ENCODE results near the gene TRUB1.
"Not testable (repeated sequence)": the region's sequence is repeated elsewhere in the genome, so short reads cannot be mapped to it uniquely, and the experiment has no call there.

The TRUB1 gene

DNA sequence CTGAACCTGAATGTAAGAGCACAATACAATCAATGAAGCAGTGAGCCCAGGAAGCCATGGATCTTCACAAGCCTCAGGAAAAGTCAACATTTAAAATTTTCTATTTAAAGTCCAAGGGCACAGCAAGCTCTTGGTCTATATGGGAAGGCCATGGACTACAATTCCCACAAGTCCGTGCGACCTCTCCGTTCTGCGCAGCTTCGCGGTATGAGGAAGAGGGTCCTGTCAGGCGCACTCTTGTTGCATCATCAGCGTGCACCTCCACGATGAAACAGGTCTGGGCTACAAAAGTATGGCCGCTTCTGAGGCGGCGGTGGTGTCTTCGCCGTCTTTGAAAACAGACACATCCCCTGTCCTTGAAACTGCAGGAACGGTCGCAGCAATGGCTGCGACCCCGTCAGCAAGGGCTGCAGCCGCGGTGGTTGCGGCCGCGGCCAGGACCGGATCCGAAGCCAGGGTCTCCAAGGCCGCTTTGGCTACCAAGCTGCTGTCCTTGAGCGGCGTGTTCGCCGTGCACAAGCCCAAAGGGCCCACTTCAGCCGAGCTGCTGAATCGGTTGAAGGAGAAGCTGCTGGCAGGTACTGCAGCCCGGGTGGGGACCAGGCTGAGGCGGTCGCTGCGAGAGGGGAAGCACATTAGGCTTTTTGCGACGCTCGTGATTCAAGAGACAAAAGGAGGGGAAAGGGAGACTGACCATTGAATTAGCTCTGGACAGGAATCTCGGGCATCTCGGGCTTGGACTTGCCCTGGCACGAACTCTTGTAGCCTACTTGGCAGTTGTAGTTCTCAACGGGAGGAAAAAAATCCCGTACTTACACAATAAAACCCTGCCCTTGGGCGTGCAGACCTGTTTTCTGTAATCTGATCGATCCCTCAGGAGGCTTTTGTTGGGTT lies at the start of gene TRUB1:
Gene TRUB1, plus strand, starts transcription at position 234 of the 894 bp plus-strand sequence. Its CDS starts 59 bp downstream, at position 293.
- POLR2A ChIA-PET: interaction anchor here (0.7 to 1.8 kb wide), 9 partner anchors 10 to 305 kb away, joined by 3 to 5 read pairs (median 3); no protein-coding TSS in a partner anchor
- CTCF ChIA-PET: interaction anchor here (0.6 kb wide), 1 partner anchor 109 kb away, joined by 4 read pairs; no protein-coding TSS in a partner anchor
- DNase-seq (ENCODE audit: extremely low spot score): peak; percentile 95
- TF ChIP-seq BHLHE40 (IDR thresholded peaks at IDR 0.05; ENCODE audit: borderline replicate concordance): no peak
- TF ChIP-seq SP1 (IDR thresholded peaks at IDR 0.05): no peak
- TF ChIP-seq PKNOX1 (IDR thresholded peaks at IDR 0.05): peak; percentile 65
- TF ChIP-seq ELF4 (IDR thresholded peaks at IDR 0.05): peak; percentile 78
- peak; percentile 80 for TF ChIP-seq NFRKB (IDR thresholded peaks at IDR 0.05)

DNA sequence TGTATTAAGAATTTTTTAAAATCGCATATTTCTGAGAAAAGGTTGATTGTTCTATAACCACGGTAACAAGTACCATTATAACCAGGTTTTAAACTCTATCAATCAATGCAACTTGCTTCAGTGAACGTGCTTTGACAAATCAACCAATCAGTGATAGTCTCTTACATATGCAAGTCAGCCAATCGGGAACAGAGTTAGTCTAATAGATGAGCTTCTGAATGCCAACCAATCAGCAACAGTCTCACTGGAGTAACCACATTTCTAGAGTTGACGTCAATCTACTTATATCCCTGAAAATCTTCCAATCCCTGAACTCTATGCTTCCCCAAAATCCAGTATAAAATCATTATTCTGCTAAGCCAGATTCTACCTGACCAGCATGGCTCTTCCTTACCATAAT lies 44.7 kb upstream of the TRUB1 start:
- TF ChIP-seq L3MBTL2 (conservative IDR thresholded peaks at IDR 0.05) (no peak), ZNF384 (IDR thresholded peaks at IDR 0.05) (no peak), CTBP1 (IDR thresholded peaks at IDR 0.05; ENCODE audit: borderline replicate concordance) (no peak), FOXA1 (IDR thresholded peaks at IDR 0.05) (no peak), HDGF (IDR thresholded peaks at IDR 0.05; ENCODE audit: borderline replicate concordance) (no peak), LEF1 (IDR thresholded peaks at IDR 0.05; ENCODE audit: borderline replicate concordance) (no peak), ARNT (IDR thresholded peaks at IDR 0.05) (no peak)
- POLR2A ChIA-PET: no interaction called here
- no peak for DNase-seq (ENCODE audit: extremely low spot score)
- CTCF ChIA-PET: interaction anchor here (1.0 kb wide), 1 partner anchor 14 kb away, joined by 6 read pairs; no protein-coding TSS in a partner anchor

DNA sequence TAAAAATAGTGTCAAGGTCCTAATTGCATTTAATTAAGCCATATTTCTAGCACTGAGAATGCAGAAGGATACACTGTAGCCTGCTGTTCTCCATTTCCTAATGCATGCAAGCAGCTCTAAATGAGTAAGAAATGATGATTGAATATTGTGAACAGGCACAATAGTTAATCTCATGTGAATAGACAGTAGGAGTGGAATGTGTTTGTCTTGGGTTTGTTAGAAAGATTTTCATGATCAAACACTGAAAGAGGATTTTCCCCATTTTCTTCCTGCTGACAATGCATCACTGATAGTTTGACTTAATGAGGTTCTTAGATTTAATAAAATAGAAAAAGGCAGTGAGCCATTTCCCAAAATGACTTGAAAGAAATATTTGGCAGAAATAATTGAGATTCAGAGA lies 43.1 kb upstream of the TRUB1 start:
- ChIA-PET CTCF (interaction anchor here (0.8 kb wide), 1 partner anchor 15 kb away, joined by 3 read pairs; no protein-coding TSS in a partner anchor), POLR2A (no interaction called here)
- no peak for DNase-seq (ENCODE audit: extremely low spot score)
- no peak for TF ChIP-seq FOXM1 (IDR thresholded peaks at IDR 0.05; ENCODE audit: borderline replicate concordance)
- TF ChIP-seq CTBP1 (IDR thresholded peaks at IDR 0.05; ENCODE audit: borderline replicate concordance): no peak
- TF ChIP-seq BHLHE40 (IDR thresholded peaks at IDR 0.05; ENCODE audit: borderline replicate concordance): no peak

GRCh38 chr10:114897011-114897410 lies 41.0 kb upstream of the TRUB1 start:
- POLR2A ChIA-PET; CTCF ChIA-PET; DNase-seq (ENCODE audit: extremely low spot score): not testable (repeated sequence)

GRCh38 chr10:114897593-114897992 lies 40.4 kb upstream of the TRUB1 start:
- no peak for DNase-seq (ENCODE audit: extremely low spot score)
- CTCF ChIA-PET: no interaction called here
- POLR2A ChIA-PET: no interaction called here
- TF ChIP-seq FOXA1 (IDR thresholded peaks at IDR 0.05): no peak
- no peak for TF ChIP-seq FOXM1 (IDR thresholded peaks at IDR 0.05; ENCODE audit: borderline replicate concordance)
- TF ChIP-seq SUZ12 (IDR thresholded peaks at IDR 0.05): no peak
- no peak for TF ChIP-seq ZNF384 (IDR thresholded peaks at IDR 0.05)
- no peak for TF ChIP-seq NFRKB (IDR thresholded peaks at IDR 0.05)
- TF ChIP-seq LEF1 (IDR thresholded peaks at IDR 0.05; ENCODE audit: borderline replicate concordance): no peak
- TF ChIP-seq ARNT (IDR thresholded peaks at IDR 0.05): no peak
- no peak for TF ChIP-seq CTBP1 (IDR thresholded peaks at IDR 0.05; ENCODE audit: borderline replicate concordance)
- TF ChIP-seq PKNOX1 (IDR thresholded peaks at IDR 0.05): no peak
- TF ChIP-seq SP1 (IDR thresholded peaks at IDR 0.05): no peak
- no peak for TF ChIP-seq ELF4 (IDR thresholded peaks at IDR 0.05)
- TF ChIP-seq BHLHE40 (IDR thresholded peaks at IDR 0.05; ENCODE audit: borderline replicate concordance): no peak
- TF ChIP-seq TARDBP (IDR thresholded peaks at IDR 0.05): no peak
- no peak for TF ChIP-seq L3MBTL2 (conservative IDR thresholded peaks at IDR 0.05)
- no peak for TF ChIP-seq FOXK2 (IDR thresholded peaks at IDR 0.05)
- TF ChIP-seq HDGF (IDR thresholded peaks at IDR 0.05; ENCODE audit: borderline replicate concordance): no peak

DNA sequence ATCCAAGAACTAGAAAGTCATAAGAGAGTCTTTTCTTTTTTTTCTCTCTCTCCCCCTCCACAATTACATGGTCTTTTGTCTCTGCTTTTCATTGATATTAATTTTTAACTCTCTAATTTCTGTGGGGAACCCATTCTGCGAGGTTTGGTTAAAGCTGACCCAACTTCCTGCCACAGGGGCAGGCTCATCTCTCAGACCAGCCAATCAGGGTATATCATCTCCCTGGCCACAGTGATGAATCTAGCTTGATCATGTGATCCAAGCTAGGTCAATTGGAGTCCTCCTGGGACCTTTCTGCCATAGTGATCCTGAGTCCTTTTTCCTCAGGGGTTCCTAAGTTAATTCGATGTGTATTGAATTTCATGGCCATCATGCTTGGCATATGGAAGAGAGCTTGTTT lies 38.0 kb upstream of the TRUB1 start:
- no peak for TF ChIP-seq FOXA1 (IDR thresholded peaks at IDR 0.05)
- TF ChIP-seq PKNOX1 (IDR thresholded peaks at IDR 0.05): no peak
- TF ChIP-seq CTBP1 (IDR thresholded peaks at IDR 0.05; ENCODE audit: borderline replicate concordance): no peak
- TF ChIP-seq FOXK2 (IDR thresholded peaks at IDR 0.05): no peak
- TF ChIP-seq SUZ12 (IDR thresholded peaks at IDR 0.05): no peak
- TF ChIP-seq FOXM1 (IDR thresholded peaks at IDR 0.05; ENCODE audit: borderline replicate concordance): no peak
- no peak for TF ChIP-seq TARDBP (IDR thresholded peaks at IDR 0.05)
- TF ChIP-seq ZNF384 (IDR thresholded peaks at IDR 0.05): no peak
- no peak for TF ChIP-seq SP1 (IDR thresholded peaks at IDR 0.05)
- CTCF ChIA-PET: no interaction called here
- POLR2A ChIA-PET: no interaction called here
- DNase-seq (ENCODE audit: extremely low spot score): no peak

DNA sequence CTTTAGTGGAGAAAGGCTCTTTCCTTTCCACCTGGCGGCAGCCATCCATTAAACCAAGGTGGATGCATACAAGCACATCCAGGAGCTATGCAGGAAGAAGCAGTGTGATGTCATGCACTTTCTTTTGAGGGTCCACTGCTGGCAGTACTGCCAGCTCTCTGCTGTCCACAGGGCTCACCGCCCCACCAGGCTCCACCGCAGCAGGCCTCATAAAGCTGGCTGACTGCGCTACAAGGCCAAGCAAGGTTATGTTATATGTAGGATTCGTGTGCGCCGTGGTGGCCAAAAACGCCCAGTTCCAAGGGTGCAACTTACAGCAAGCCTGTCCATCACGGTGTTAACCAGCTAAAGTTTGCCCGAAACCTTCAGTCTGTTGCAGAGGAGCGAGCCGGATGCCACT lies 37.3 kb upstream of the TRUB1 start:
- no peak for DNase-seq (ENCODE audit: extremely low spot score)
- no peak for TF ChIP-seq PKNOX1 (IDR thresholded peaks at IDR 0.05)
- TF ChIP-seq SUZ12 (IDR thresholded peaks at IDR 0.05): no peak
- no peak for TF ChIP-seq TARDBP (IDR thresholded peaks at IDR 0.05)
- no peak for TF ChIP-seq BHLHE40 (IDR thresholded peaks at IDR 0.05; ENCODE audit: borderline replicate concordance)
- no peak for TF ChIP-seq ELF4 (IDR thresholded peaks at IDR 0.05)
- POLR2A ChIA-PET: interaction anchor here (0.6 kb wide), 1 partner anchor 351 kb away, joined by 3 read pairs; no protein-coding TSS in a partner anchor
- CTCF ChIA-PET: no interaction called here

Measured in HEK293T (cell line).